SKM-1 (cell line): Measurements from ENCODE around the gene CCDC184.
A peak's percentile ranks its signal among the peaks of the same experiment; 100 is the strongest.

Source experiments
- DNase-seq: peaks from one replicate; lab custom pipeline; 2025; ENCODE audit not compliant: unreplicated experiment; lab: John Stamatoyannopoulos, UW

CCDC184 gene

GRCh38 chr12:48177982-48178381 is 5.5 kb upstream of the CCDC184 start:
- no peak for DNase-seq

GRCh38 chr12:48179466-48179865 is 4.0 kb upstream of the CCDC184 start:
- no peak for DNase-seq

DNA sequence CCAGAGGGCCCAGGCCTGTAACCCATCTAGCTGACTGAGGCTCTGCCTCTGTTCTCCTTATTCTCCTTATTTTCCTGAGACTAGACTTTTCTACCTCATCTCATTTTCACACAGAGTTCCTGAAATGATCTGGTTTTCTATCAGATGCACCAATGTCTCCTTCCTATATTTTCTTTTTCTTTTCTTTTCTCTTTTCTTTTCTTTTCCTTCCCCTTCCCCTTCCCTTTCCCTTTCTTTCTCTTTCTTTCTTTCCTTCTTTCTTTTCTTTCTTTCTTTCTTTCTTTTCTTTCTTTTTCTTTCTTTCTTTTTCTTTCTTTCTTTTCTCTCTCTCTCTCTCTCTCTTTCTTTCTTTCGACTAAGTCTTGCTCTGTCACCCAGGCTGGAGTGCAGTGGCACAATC is 3.0 kb upstream of the CCDC184 start:
- no peak for DNase-seq

- no peak for DNase-seq
These were observed 2.5 kb upstream of the CCDC184 start for GRCh38 chr12:48180857-48181495.

DNA sequence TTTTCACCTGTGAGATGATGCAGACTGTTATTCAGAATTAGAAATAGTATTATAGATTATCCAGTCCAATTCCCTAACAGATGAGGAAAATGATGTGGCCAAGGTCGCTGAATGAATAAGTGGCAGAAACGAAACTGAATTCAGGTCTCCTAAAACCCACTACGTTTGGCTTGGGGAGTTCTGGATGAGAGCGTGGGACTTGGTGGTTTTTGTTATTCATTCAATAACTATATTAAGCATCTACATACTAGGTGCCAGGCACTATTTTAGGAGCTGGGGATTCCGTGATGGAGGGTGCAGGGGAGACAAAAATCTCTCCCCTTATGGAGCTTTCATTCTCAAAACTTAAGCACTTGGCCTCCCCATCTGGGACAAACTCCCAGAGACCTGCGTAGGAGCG is 813 bp upstream of the CCDC184 start:
- DNase-seq = no peak

- no peak for DNase-seq
These were observed 568 bp downstream of the CCDC184 start for GRCh38 chr12:48183876-48184548.

DNA sequence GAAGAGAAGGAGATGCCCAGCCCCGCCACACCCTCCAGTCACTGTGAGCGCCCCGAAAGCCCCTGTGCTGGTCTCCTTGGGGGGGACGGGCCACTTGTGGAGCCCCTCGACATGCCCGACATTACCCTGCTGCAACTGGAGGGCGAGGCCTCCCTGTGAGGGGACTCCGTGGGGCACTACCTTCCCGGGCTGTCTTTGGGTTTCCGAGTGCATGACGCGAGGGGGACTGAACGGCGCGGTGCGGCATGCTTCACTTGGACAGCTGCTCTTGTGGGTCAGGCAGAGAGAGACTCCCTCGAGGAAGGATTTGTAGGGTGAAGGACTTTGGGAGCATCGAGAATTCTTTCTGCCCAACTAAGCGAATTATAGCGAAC is 1.1 kb downstream of the CCDC184 start:
- DNase-seq = no peak

GRCh38 chr12:48185181-48185919 is 1.9 kb downstream of the CCDC184 start:
- DNase-seq = no peak

DNA sequence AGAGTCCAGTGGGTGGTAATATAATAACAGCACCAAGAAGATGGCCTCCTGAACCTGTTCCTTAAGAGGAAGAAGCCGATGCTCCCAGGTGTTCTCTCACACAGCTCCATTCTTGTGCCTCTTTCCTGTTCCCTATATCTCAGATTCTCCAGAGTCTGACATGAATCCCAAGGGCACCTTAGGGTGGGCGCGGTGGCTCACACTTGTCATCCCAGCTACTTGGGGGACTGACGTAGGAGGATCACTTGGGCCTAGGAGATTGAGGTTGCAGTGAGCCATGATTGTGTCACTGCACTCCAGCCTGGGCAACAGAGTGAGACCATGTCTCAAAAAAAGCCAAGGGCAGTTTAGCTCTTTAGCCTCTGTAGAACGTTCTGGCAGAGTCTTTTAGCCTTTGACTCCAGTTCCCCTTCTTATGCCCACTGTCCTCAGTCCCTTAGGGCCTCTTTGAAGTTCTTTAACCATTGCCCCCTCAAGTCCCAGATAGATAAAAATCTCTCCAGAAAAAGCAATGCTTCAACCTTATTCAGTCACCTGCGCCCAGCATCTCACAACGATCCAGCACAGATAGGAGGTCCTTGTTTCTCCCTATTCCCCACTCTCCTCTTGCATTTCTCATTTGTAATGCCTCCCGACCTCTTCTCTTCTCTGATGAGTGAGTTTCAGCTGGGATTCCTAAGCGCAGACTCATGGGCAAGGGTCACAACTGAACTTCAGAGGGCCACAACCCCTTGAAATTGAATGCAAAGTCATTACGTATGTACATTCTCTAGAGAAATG is 4.7 kb downstream of the CCDC184 start:
- no peak for DNase-seq

- no peak for DNase-seq
These were observed 6.1 kb downstream of the CCDC184 start for GRCh38 chr12:48189331-48190125.

DNA sequence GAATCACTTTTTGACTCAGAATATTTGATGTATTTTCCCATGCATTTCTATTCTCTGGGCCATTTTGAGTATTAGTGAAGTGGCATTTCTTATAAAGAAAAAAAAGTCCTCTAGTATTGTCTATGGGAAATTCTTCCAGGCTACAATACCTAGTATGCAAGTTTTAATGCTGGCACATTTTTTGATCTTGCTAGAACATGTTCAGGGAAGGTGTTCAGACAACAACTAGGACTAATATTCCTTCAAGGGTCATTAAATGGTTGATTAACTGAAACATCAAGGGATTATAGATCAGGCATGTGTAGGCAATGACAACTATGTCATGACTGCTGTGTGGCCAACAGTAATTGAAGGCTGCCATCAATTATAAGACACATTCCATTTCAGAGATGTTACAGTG is 7.7 kb downstream of the CCDC184 start:
- no peak for DNase-seq

- DNase-seq = no peak
These were observed 9.4 kb downstream of the CCDC184 start for GRCh38 chr12:48192861-48193260.

DNA sequence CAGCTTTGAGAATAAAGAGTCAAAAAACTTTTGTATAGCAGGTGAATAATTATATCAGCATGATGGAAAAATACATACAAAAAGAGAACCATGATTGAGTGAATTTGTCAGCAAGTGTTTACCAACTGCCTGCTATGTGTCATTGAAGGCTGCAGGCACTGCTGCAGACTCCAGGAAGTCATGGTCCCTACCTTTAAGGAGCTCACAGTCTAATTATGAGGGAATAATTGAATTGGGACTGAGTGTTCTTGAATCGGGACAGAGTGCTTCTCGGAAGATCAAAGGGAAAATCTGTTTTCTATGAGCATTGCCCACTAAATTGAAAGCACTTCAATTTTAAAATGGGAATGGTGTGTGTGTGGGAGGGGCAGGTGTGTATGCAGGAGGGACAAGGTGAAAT is 10.2 kb downstream of the CCDC184 start:
- DNase-seq = no peak

GRCh38 chr12:48194799-48195201 is 11.4 kb downstream of the CCDC184 start:
- no peak for DNase-seq

GRCh38 chr12:48197549-48197970 is 14.1 kb downstream of the CCDC184 start:
- no peak for DNase-seq

- DNase-seq = peak; percentile 72
These were observed 14.7 kb downstream of the CCDC184 start for GRCh38 chr12:48197971-48198671.

DNA sequence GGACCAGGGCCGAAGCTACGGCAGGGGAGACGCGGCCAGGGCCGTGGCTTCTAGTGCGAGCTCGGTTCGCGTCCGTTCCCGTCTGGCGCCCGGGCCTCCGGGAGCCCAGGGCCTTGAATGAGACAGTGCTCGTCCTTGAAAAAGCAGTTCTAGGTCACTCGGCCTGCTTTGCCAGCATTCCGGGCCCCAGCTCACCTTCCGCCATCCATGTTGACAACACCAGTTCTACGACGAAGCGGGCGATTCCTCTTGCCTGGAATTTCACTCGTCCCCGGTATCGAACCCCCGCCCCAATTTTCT is 15.2 kb downstream of the CCDC184 start:
- DNase-seq = no peak

DNA sequence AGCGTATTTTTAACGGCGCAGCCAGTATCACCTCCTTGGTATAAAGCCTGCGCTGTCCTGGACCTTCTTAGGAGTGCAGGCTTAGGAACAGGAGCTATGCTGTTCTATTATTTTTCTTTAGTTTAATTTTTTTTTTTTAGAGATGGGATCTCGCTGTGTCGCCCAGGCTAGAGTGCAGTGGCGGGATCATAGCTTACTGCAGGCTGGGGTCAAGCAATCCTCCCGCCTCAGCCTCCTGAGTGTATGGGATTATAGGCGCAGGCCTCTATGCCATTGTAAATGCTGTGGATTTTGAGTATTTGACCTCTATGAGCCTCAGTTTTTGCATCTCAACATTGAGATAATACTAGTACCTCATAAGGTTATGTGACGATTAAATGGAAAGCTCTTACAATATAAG is 15.5 kb downstream of the CCDC184 start:
- DNase-seq = no peak

DNA sequence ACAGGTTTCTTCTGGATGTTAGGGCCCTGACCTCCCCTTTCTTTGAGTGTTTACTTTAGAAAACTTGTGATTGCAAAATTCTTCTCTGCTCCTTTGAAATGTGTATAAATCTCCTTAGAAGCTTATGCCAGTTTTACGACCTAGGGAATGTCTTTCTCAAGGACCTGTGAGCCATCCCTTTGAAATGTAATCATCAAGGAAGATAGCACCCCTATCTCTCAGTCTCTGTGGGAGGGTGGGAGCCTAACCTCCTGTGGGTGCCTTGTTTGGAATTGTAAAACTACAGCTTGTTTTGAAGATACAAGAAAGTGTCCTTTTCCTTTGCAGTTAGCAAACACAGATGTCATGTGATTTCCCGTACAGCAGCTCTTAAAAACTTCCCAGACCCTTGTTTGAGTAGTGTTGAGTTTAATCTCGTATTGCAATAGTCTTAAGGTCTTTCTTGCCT is 16.4 kb downstream of the CCDC184 start:
- no peak for DNase-seq

- DNase-seq = no peak
These were observed 17.6 kb downstream of the CCDC184 start for GRCh38 chr12:48201091-48201490.
